ENCODE measurements around the gene MAN2B1. TPM values are rescaled to one million over a fixed set of nuclear protein-coding genes. Genes with fewer than 3 reads are reported as not detected.
A peak's percentile ranks its signal among the peaks of the same experiment; 100 is the strongest.
"Not testable (repeated sequence)": the region's sequence is repeated elsewhere in the genome, so short reads cannot be mapped to it uniquely, and the experiment has no call there.

The MAN2B1 gene
- total RNA-seq, 1 donor from 2014 or later: 49.1 TPM

GRCh38 chr19:12647047-12647446, 19.5 kb downstream of the MAN2B1 start:
- Histone ChIP-seq H3K27me3 (no peaks in the 10 kb centered on the region), H3K4me3 (no peak overlapping the region), H3K4me1 (peaks cover 19% of the 10 kb centered on the region), H3K9me3 (no peaks in the 10 kb centered on the region), H3K27ac (no peak overlapping the region), H3K36me3 (no peaks in the 10 kb centered on the region)
- intact Hi-C loops (cut with DNase I): no loop called here
- no peak for TF ChIP-seq CTCF (IDR thresholded peaks at IDR 0.05)
- TF ChIP-seq POLR2A (IDR thresholded peaks at IDR 0.05): no peak
- no peak for TF ChIP-seq POLR2AphosphoS5 (IDR thresholded peaks at IDR 0.05; ENCODE audit: insufficient read depth in 1 of 2, low read depth in 1 of 2)
- DNase-seq (ENCODE audit: extremely low spot score in 2 of 2): no peak

GRCh38 chr19:12646551-12646950, 20.0 kb downstream of the MAN2B1 start:
- Histone ChIP-seq H3K9me3 (no peaks in the 10 kb centered on the region), H3K4me3 (no peak overlapping the region), H3K36me3 (no peaks in the 10 kb centered on the region), H3K27me3 (no peaks in the 10 kb centered on the region), H3K4me1 (peaks cover 19% of the 10 kb centered on the region), H3K27ac (no peak overlapping the region)
- intact Hi-C loops (cut with DNase I): no loop called here
- TF ChIP-seq POLR2AphosphoS5 (IDR thresholded peaks at IDR 0.05; ENCODE audit: insufficient read depth in 1 of 2, low read depth in 1 of 2): no peak
- no peak for TF ChIP-seq CTCF (IDR thresholded peaks at IDR 0.05)
- TF ChIP-seq POLR2A (IDR thresholded peaks at IDR 0.05): no peak
- DNase-seq (ENCODE audit: extremely low spot score in 2 of 2): no peak

- H3K27ac ChIP-seq; H3K27me3 ChIP-seq; H3K4me3 ChIP-seq; H3K9me3 ChIP-seq; intact Hi-C loops (cut with DNase I); DNase-seq (ENCODE audit: extremely low spot score in 2 of 2); H3K36me3 ChIP-seq: not testable (repeated sequence)
- H3K4me1 ChIP-seq: peaks cover 30% of the 10 kb centered on the region
These were observed 22.8 kb downstream of the MAN2B1 start for GRCh38 chr19:12643716-12644115.

- no peaks in the 10 kb centered on the region for H3K9me3 ChIP-seq
- H3K4me1 ChIP-seq: peaks cover 18% of the 10 kb centered on the region
- no peaks in the 10 kb centered on the region for H3K27me3 ChIP-seq
- H3K4me3 ChIP-seq: no peak overlapping the region
- H3K27ac ChIP-seq: no peak overlapping the region
- TF ChIP-seq POLR2AphosphoS5 (IDR thresholded peaks at IDR 0.05; ENCODE audit: insufficient read depth in 1 of 2, low read depth in 1 of 2): no peak
- DNase-seq (ENCODE audit: extremely low spot score in 2 of 2): no peak
- intact Hi-C loops (cut with DNase I): no loop called here
- H3K36me3 ChIP-seq: no peaks in the 10 kb centered on the region
These were observed 24.0 kb downstream of the MAN2B1 start for GRCh38 chr19:12642506-12642905.

- no peak for DNase-seq (ENCODE audit: extremely low spot score in 2 of 2)
- Histone ChIP-seq H3K36me3 (no peaks in the 10 kb centered on the region), H3K27ac (no peak overlapping the region), H3K9me3 (no peaks in the 10 kb centered on the region), H3K27me3 (no peaks in the 10 kb centered on the region), H3K4me3 (no peak overlapping the region), H3K4me1 (peaks cover 12% of the 10 kb centered on the region)
- TF ChIP-seq POLR2A (IDR thresholded peaks at IDR 0.05) (no peak), CTCF (IDR thresholded peaks at IDR 0.05) (no peak), POLR2AphosphoS5 (IDR thresholded peaks at IDR 0.05; ENCODE audit: insufficient read depth in 1 of 2, low read depth in 1 of 2) (no peak)
- intact Hi-C loops (cut with DNase I): no loop called here
These were observed 25.1 kb downstream of the MAN2B1 start for GRCh38 chr19:12641456-12641855.

- TF ChIP-seq POLR2AphosphoS5 (IDR thresholded peaks at IDR 0.05; ENCODE audit: insufficient read depth in 1 of 2, low read depth in 1 of 2): peak in 1 of 2 donors; percentile 16
- no peak for TF ChIP-seq POLR2A (IDR thresholded peaks at IDR 0.05)
- TF ChIP-seq CTCF (IDR thresholded peaks at IDR 0.05): peak; percentile 27 to 45 (median 39)
- no peak overlapping the region for H3K27ac ChIP-seq
- H3K36me3 ChIP-seq: no peaks in the 10 kb centered on the region
- peaks cover 12% of the 10 kb centered on the region for H3K4me1 ChIP-seq
- H3K9me3 ChIP-seq: no peaks in the 10 kb centered on the region
- intact Hi-C loops (cut with DNase I): no loop called here
- no peak for DNase-seq (ENCODE audit: extremely low spot score in 2 of 2)
- H3K27me3 ChIP-seq: no peaks in the 10 kb centered on the region
- peak overlapping the region; percentile 17 to 28 for H3K4me3 ChIP-seq
These were observed 26.5 kb downstream of the MAN2B1 start for GRCh38 chr19:12639901-12640613.
